HG03103 (cell line): ENCODE data around the gene ARAP1.
"Not testable (repeated sequence)": the region's sequence is repeated elsewhere in the genome, so short reads cannot be mapped to it uniquely, and the experiment has no call there.

ENCODE experiments used
- ATAC-seq: cut with Tn5 transposase; IDR thresholded peaks from one replicate; pipeline ENCODE4 v1.9.1; 2021; ENCODE audit warnings: low read depth; ENCODE audit not compliant: unreplicated experiment

Gene ARAP1

DNA sequence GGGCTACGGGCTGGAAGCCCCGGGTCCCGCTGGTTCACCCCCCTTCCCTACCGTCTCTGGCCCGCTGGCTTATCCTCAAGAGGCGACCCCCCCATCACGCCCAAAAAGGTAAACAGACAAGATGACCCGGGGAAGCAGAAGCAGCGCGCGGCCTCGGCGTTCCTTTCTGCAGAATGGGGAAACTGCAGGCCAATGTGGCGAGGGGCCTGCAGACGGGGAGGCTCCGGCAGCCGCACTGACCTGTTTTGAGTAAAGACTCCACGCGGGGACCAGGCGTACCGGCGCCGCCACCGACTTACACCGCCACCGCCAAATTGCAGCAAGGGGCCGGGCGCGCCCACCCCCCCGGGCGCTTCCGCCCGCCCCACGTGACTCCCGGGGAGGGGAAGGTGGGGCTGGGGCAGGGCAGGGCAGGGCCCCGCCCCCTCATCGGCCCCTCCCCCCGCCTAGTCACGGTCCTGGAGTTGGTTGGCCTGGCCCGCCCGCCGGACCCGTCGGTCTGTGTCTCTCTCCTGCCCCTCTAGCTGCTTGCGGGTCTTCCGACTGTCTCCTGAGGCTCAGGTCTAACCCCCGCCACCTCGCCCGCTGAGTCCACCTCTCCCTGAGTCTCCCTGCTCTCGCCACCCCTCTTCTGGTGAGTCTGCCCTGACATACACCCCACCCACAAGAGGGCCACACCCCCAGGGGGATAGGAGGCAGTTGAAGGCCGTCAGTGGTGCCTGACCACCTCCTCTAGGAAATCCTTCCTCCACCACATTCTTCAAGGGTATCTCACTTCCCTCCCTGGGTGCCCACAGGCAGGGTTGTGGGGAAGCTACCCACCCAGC, at the start of gene ARAP1:
ARAP1 (minus strand) TSS at position 321 of the 827 bp plus-strand sequence. CDS start 25,280 bp downstream, outside the sequence.
- peak; percentile 57 for ATAC-seq

- no peak for ATAC-seq
Observed at GRCh38 chr11:72799441-72799840, 47.2 kb upstream of the ARAP1 start.

- no peak for ATAC-seq
Observed at GRCh38 chr11:72798361-72798760, 46.2 kb upstream of the ARAP1 start.

- peak; percentile 80 for ATAC-seq
Observed at GRCh38 chr11:72793425-72794367, 41.5 kb upstream of the ARAP1 start, which contains the start of gene STARD10. TSS of gene STARD10 (minus strand) at chr11:72794047. CDS start at chr11:72781181, 12,866 bp downstream.

GRCh38 chr11:72793076-72793424, 40.8 kb upstream of the ARAP1 start:
- ATAC-seq, result no peak

DNA sequence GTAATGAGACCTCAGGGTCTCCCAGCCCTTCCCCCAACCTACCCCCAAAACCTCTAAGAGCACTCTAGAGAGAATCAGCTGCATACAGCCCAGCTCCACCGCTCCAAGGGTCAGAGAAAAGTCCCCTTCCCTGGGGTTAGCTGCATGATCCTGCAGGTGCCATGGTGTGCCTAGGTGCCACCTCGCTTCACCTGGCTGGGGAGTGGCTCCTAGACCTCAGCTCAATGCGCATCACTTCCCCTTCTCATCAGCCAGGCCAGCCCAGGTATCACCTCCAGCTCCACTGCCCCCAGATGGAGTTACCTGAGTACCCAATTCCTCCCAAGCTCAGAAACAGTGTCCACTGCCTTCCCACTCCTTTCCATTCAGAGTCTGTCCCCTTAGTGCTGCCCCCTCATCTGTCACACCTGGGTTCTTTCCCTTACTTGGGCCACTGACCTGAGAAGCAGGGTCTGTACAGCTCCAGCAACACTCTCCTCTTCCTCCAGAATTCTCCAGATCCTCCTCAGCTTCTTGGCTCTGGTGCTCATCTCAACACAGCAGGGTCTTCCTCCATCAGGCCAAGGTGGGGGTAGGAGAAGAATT, 40.3 kb upstream of the ARAP1 start:
- ATAC-seq, result no peak

DNA sequence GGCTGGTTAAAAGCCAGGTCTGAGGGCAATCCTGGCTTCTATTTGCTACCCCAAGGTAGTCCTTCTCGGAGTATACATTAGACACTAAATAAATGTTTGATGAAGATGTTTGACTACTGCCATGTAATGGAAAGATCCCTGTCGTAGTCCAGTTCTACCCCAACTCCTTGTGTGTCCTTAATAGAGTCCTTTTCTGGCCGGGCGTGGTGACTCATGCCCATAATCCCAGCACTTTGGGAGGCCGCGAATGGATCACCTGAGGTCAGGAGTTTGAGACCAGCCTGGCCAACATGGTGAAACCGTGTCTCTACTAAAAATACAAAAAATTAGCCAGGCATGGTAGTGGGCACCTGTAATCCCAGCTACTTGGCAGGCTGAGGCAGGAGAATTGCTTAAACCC, 39.0 kb upstream of the ARAP1 start:
- not testable (repeated sequence) for ATAC-seq

DNA sequence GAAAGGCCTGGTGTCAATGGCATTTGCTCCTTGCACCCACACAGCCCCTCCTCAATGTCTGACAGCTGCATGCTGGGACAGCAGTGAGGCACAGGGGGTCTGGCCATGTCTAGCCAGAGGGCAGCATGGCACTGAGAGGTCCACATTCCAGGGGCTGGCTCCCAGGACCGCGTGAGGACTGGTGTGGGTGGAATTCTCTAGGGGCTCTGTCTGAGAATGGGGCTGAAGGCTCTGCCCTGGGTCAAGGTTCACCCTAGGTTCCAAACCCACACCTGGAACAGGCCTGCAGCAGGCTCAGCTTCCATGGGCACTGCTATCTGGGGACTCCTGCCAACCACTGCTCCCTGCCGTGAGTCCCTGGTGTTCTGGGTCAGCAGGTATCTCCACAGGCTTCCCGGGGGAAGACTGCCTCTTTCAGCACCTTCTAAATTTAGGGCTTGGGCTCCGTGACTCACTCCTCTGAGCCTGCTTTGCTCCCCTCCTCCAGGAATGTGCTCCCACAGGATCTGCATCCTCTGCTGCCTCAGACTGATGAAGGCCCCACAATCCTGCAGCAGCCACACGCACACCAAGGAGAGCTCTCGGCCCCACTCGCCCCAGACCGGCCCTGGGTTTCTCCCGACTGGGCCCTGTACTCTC, 37.4 kb upstream of the ARAP1 start:
- ATAC-seq, result no peak

DNA sequence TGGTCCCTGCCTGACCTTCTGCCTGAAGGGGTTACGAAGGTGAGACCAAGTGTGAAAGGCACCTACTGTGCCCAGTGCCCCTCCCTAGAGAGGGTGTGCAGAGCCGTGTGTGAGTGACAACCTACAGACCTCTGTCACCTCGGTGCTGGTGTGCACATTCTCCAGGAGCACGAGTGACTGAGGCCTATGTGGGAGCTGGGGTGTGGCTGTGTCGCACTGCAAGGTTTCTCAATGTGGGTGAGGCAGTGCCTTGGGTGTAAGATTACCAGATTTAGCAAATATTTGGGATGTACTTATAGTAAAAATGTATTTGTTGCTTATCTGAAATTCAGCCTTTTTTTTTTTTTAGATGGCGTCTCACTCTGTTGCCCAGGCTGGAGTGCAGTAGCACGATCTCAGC, 36.0 kb upstream of the ARAP1 start:
- no peak for ATAC-seq

- ATAC-seq, result no peak
Observed at GRCh38 chr11:72787216-72788104, 35.3 kb upstream of the ARAP1 start.

- ATAC-seq, result no peak
Observed at GRCh38 chr11:72786305-72787215, 34.4 kb upstream of the ARAP1 start.

- no peak for ATAC-seq
Observed at GRCh38 chr11:72784662-72785061, 32.5 kb upstream of the ARAP1 start.

DNA sequence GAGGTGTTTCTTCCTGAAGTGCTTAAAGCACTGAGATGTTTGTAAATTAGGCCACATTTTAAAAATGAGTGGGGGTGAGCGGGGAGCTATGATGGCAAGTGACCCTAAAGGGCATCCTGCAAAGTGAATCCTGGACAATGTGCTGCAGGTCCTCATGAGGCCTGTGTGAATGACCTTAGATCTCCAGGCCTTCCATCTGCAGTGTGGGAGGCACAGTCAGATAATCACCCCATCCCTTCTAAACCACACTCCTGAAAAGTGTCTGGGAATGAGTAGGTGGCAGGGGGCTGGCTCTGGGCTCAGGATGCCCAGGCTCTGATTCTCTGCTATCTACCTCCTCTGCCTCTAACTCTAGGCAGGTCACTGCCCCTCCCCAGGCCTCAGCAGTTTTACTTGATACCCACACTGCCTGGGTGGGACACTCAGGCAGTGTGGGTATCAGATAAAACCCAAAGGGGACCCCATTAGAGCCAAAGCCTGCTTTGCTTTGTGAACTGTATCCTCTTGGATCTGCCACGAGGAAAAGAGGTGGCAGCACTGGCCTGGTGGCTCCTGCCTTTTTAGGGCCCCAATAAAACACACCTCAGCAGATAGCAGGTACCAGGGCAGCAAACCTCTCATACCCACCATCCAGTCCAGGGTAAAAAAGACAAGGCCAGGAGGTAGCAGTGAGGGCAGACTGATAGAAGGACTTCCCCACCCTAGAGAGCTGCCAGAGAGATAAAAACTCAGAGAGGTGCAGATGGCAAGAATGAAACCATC, 31.1 kb upstream of the ARAP1 start:
- ATAC-seq, result no peak

DNA sequence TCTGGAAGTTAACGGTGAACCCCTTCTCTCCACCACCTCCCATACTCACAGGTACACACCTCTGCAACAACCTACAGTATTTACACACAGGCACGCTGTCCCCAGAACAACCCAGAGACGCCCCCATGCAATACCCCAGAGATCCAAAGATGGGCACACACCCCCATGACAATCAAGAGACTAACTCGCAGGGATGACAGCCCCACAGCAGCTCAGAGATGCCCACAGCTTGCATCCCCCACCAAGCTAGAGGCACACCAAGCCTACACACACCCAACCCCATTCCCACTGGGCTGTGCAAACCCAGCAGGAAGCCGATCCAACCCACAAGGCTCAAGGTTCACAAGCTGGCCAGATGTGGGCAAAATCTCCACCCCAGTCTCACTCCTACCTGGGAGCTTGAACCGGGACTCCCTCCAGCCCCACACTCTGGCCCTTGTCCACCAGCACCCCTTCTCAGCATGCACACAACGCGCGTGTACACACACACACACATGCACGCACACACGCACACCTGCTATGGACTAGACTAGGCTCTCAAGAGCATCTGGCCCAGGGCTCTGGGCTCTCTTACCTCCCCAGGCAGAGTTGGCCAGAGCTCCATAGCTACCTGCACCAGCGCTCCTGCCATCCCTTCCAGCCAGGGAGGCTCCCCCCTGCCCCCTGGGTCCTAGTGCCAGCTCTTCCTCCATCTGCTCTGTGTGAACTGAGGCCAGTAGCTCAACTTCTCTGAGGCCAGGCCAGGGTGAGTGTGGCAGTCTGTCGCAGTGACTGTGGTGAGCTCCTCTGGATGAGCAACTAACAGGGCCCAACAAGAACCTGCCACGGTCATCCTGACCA, 30.1 kb upstream of the ARAP1 start:
- ATAC-seq, result no peak

DNA sequence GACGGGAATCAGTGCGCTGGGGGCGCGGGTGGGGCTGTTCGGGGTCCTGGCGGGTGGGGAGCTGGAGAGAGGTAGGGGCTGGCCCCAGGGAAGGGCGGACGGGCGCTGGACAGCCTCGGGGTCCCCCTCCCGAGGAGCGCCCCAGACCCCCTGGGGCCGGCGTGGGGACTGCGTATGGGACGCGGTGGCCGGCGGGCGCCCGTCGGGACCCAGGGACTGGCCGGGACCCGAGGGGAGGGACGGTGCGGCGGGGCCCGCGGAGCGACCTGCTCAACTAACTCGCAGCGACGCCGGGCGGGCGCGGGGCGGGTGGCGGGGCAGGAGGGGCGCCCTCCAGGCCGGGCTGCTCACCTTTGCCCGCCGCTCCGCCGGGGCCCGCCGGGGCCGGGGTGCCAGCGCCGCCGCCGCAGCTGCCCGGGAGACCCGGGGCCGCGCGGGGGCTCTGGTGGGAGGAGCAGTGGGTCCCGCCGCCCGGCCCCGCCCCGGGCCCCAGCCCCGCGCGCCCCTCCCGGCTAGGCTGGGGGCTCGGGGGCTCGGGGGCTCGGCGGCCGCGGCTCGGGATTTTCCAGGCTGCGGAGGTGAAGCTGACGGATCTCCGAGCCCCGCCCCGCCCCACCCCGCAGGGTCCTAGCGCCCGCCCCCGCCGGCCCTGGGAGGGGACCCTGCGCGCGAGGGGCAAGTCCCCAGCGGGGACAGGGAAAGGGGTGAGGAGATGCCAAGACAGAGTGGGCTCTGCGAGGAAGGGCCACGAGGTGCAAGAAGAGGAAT, 29.3 kb upstream of the ARAP1 start:
- no peak for ATAC-seq

DNA sequence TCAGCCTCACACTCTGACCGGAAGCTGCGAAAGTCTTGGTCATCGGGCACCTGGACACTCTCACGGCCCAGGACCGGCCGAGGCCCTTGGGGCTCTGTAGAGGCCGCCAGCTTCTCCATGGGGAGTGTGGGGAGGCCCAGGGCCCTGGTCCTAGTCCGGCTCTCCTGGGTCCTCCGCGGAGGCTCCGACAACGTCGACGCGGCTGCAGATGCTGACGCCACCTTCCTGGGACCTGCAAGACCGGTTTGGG, 28.8 kb upstream of the ARAP1 start:
- no peak for ATAC-seq
